GM21786 (cell line): ENCODE data around the gene PGM2.

ENCODE experiments used
- ATAC-seq: cut with Tn5 transposase; IDR thresholded peaks from one replicate; pipeline ENCODE4 v1.9.1; 2021; ENCODE audit not compliant: unreplicated experiment

Gene PGM2

DNA sequence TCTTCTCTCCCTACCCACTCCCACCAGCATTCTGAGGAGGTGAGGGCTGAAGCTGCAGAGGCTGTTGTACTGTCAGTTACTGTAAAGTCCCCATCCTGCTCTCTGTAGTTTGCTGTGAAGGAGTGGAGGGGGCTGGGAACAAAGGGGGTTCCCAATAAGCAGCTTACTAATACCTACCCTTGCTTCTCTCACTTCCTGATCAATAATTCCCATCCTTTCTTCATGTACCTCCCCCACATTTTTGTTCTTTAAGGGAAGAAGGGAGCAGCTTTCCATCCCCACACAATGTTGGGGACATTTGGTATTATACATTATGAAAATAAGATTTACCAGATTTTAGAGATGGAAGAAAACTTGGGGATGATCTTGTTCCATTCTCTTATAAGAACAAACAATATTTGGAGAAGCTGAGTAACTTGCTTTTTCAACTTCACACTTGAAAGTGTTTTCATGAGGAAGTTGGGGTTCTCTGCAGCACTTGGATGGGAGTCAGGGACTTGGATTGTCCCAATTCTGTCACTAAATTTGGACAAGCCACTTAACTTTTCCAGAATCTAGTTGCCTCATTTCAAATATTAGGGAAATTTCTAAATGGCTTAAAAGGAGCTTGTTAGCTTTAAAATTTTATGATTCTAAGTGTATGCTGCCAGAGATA lies 69.8 kb downstream of the PGM2 start:
- ATAC-seq = no peak

DNA sequence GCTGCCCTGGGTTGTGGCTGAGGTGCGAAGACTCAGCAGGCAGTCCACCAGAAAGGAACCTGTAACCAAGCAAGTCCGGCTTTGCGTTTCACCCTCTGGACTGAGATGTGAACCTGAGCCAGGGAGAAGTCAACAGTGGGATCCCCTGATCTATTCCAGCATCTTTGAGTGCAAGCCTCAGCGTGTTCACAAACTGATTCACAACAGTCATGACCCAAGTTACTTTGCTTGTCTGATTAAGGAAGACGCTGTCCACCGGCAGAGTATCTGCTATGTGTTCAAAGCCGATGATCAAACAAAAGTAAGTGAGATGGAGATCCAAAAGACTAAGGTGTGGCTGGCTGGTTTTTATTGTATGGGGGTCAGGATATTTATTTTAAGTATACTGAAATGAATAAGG lies 75.7 kb downstream of the PGM2 start:
- ATAC-seq = no peak

DNA sequence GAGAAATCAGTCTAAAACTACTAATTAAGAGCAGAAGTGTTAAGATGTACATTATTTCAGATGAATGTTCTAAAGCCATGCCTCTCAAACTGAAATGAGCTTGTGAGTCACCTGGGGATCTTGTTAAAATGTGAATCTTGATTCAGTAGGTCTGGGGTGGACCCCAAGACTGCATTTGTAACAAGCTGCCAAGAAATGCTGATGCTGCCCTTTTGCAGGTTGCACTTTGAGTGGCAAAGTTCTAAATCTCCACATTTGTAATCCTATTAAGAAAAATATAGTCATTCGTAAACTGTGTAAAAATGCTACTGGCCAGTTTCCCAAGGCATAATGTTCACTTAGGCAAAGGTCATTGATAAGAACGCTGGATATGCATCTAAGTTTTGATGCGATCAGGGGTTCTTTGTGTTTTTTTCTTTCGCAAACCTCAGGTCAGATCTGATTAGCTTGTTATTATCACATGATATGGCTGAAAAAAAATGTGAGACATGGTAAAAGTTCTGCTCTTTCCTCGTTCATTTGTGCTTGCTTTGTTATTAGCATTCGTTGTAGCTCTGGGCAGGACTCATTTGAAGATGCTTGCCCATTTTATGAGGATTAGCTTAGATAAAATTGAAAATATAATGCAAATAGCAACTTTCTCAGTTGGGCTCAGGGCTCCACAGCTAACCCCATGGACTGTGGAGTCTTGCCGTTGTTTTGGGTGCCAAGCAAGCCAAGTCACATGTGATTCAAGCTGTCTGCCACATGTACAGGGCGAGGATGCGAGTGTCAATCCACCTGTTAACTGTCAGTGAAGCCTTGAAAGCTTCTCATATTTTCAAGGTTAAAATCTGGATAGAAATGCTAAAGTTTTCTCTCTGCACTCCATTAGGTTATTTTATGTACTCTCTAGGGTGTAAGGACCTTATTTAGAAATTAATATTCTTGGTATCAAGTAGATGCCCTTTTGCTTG lies 76.5 kb downstream of the PGM2 start:
- no peak for ATAC-seq

DNA sequence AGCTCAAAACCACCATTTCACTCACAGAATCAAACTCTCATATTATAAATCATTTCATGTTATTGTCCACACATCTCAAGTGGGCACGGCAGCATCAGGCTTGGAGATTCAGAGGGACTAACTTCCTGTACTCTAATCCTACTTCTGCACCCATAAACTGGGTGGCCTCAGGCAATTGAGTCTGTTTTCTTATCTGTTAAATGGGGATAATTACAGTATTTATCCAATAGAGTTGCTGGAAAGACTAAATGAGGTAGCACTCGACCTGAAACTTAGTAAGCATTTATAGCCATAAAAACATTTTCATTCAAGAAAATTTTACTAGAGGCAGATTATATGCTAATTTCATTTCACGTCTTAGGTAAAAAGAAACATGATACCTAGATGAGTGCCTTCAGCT lies 77.4 kb downstream of the PGM2 start:
- ATAC-seq = no peak

DNA sequence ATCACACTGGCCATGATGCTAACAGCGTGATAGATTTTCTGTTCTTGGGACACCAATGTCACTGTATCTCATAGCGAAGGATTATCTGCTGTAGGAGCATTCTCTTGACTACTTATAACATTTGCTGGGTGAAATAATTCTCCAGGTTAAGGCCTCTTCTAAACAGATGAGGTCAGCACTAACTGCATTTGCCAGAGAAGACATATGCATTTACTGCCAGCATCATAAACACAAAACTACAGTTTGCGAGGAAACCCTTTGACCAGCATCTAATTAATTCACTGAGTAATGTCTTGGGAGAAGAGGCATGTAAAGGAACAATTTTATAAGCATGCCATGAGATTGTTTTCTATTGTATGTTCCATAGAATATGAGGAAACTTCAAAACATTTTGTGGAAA lies 78.3 kb downstream of the PGM2 start:
- ATAC-seq = no peak

DNA sequence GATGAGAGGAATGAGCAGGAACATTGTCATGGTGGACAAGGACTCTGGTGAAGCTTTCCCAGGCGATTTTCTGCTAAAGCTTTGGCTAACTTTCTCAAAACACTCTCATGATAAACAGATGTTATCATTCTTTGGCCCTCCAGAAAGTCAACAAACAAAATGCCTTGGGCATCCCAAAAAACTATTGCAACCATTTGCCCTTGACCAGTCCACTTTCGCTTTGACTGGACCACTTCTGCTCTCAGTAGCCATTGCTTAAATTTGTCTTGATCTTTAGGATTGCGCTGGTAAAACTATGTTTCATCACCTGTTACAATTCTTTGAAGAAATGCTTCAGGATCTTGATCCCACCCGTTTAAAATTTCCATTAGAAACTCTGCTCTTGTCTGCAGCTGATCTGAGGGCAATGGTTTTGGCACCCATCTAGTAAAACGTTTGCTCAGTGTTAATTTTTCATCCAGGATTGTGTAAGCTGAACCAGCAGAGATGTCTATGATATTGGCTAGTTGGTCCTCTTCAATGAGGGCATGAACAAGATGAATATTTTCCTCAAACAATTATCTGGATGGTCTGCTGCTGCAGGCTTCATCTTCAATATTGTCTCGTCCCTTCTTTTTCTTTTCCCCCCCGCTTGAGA lies 79.2 kb downstream of the PGM2 start:
- ATAC-seq = no peak

DNA sequence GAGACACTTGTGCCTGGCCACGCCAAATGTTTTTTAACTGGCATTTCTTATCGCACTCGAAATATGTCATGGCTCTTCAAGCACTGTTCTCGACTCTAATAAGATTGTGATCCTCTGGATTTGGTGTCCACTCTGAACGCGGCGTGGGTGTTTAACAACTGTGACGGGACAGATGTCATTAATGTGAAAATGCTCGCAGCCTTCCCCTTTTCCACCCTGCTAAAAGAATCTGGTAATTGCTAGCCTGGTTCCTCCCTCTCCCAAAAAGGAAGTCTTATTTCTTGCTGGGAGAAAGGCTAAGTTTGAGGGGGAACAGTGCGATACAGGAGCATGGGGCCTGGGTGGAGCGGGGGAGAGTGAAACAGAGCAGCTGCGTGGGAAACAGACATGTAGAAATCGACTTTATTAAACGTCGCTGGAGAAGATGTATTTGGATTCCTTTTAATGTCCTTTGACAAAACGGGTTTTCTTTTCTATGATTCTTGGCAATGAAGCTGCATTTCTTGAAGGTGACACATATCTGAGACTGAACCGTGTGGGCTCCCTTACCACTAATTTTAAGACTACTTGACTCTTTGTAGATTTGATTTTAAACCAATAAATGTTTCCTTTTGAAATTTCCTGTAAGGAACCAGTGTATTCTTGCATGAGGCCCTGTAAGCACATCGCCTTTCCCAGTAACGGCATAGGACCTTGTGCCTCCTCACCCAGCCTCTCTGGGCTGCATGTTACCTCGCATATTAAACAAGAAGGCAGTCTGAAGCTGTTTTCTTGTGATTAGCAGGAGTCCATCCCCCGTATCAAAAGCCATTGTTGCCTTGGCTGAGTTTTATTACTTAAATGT lies 82.2 kb downstream of the PGM2 start:
- ATAC-seq = no peak

DNA sequence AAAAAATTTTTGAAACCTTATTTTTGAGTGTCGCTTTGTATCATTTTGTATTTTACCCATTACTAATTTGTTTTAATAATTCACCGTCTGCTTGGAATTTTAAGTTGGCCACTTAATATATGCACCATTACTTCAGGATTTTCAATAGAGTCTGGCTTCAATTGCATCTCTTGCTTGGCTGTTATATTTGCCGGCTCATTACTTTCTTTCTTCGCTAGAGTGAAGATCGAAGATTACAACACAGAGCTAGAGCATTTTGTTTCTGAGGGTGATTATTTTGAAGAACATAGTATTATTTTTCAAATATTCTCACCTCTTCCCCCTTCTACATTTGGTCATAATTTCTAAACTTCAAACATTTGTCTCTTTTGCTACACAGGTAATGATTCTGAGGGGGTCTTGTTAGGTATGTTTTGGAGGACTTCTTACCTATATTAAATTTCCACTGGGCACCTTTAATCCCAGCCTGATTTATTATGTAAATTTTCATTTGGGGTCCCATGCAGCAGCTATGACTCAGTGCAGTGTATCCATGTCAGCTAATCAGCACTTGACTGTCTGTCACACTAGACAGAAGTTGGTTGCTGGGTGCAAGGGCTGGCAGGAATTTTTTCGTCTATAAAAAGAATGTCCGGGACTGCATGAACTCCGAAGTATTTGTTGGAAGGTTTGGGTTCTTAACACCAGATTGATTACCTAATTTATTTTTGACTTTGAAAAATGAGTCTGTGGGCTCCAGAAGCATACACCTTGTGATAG lies 83.0 kb downstream of the PGM2 start:
- ATAC-seq = no peak

DNA sequence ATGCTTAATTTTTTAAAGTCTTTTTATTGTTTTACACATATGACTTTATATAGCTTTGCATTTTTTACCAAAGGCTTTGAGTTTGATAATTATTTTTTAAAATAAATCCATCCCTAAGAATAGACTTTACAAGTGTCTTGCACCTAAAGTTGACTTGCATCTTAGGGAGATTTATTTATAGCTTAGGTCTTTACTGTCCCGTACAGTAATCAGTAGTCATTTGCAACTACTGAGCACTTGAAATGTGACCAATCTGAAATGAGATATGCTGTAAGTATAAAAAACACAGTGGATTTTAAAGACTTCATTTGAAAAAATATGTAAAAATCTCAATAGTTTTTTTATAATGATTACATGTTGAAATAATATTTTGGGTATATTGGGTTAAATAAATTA lies 83.6 kb downstream of the PGM2 start:
- no peak for ATAC-seq
